Left colon (tissue), 2 donors: Measurements from ENCODE around the gene ESAM. TPM values are rescaled to one million over a fixed set of nuclear protein-coding genes. Genes with fewer than 3 reads are reported as not detected.

Experiments
- ATAC-seq: fragments of 200-7000 bp; cut with Tn5 transposase; one replicate; pipeline ENCODE4 v1.9.1; 2020; ENCODE audit warnings: mild to moderate bottlenecking, moderate library complexity
- DNase-seq, 2 donors: peaks; one replicate each; pipeline ENCODE4 v3.0.0-alpha.2; 2020
- intact Hi-C, 2 donors: fragments of 100-400 bp; cut with DNase I in 1 of 2; cut with micrococcal nuclease in 1 of 2; formaldehyde crosslinking; loops; one replicate each; pipeline versions ENCODE4 v1.11.2 to v1.14.0; 2022; cut with DNase I, micrococcal nuclease
- total RNA-seq, 2 donors: library from RNA; stranded (reverse); fragmentation: NEBNext Ultra II Directional; extraction: Animal tissue kit (Norgen Biotek cat#: 25700); gene quantifications; one replicate each; pipeline ENCODE4 v1.2.1, GENCODE V29; 2021
- donor health status: DM: no; HTN: no; CAD: no.
- donor health status: DM: yes; HTN: yes; CAD: no.

ESAM gene
- total RNA-seq, 2 donors from 2014 or later = 8.6 to 9.6 TPM

- DNase-seq (no peak), ATAC-seq (no peak)
- intact Hi-C loops = no loop called here
Observed at GRCh38 chr11:124743050-124743449, 19.0 kb downstream of the ESAM start.

- no peak for ATAC-seq
- intact Hi-C loops = no loop called here
Observed at GRCh38 chr11:124742555-124742954, 19.5 kb downstream of the ESAM start.

GRCh38 chr11:124740277-124740882 is 21.7 kb downstream of the ESAM start:
- intact Hi-C loops = no loop called here
- DNase-seq (peak in 1 of 2 donors; percentile 40), ATAC-seq (peak; percentile 36)

More at GRCh38 chr11:124742555-124742954, 19.5 kb downstream of the ESAM start:
- no peak for DNase-seq

- intact Hi-C loops = no loop called here
- DNase-seq (peak; percentile 91 to 95), ATAC-seq (peak; percentile 99)
Observed at GRCh38 chr11:124739479-124740276, 22.4 kb downstream of the ESAM start, which contains the start of gene NRGN. NRGN (plus strand) TSS chr11:124739942; CDS start chr11:124740085, 143 bp downstream.

GRCh38 chr11:124738713-124739478 is 23.2 kb downstream of the ESAM start:
- ATAC-seq (no peak), DNase-seq (no peak)
- intact Hi-C loops = no loop called here

GRCh38 chr11:124737638-124738305 is 24.3 kb downstream of the ESAM start:
- intact Hi-C loops = no loop called here
- ATAC-seq (no peak), DNase-seq (no peak)

GRCh38 chr11:124736736-124737135 is 25.4 kb downstream of the ESAM start:
- intact Hi-C loops = no loop called here
- DNase-seq = no peak
- ATAC-seq = no peak

- intact Hi-C loops = no loop called here
- ATAC-seq (peak; percentile 75), DNase-seq (no peak)
Observed at GRCh38 chr11:124732230-124732629, 29.9 kb downstream of the ESAM start.

GRCh38 chr11:124729571-124729970 is 32.5 kb downstream of the ESAM start:
- DNase-seq (no peak), ATAC-seq (no peak)
- intact Hi-C loops = no loop called here

GRCh38 chr11:124728134-124728533 is 34.0 kb downstream of the ESAM start:
- intact Hi-C loops = no loop called here
- ATAC-seq = no peak
- no peak for DNase-seq

- no peak for DNase-seq
- intact Hi-C loops = no loop called here
- no peak for ATAC-seq
Observed at GRCh38 chr11:124727474-124727873, 34.6 kb downstream of the ESAM start.

- no peak for ATAC-seq
- no peak for DNase-seq
- intact Hi-C loops = no loop called here
Observed at GRCh38 chr11:124725719-124726105, 36.4 kb downstream of the ESAM start.

- peak; percentile 50 to 53 for DNase-seq
- intact Hi-C loops = no loop called here
Observed at GRCh38 chr11:124724979-124725718, 36.9 kb downstream of the ESAM start.

GRCh38 chr11:124722176-124722575 is 39.9 kb downstream of the ESAM start:
- intact Hi-C loops = no loop called here
- ATAC-seq (no peak), DNase-seq (no peak)

More at GRCh38 chr11:124724979-124725718, 36.9 kb downstream of the ESAM start:
- peak; percentile 98 for ATAC-seq

- intact Hi-C loops = no loop called here
Observed at GRCh38 chr11:124719534-124719933, 42.6 kb downstream of the ESAM start.

GRCh38 chr11:124718801-124719200 is 43.3 kb downstream of the ESAM start:
- intact Hi-C loops = no loop called here

More at GRCh38 chr11:124719534-124719933, 42.6 kb downstream of the ESAM start:
- ATAC-seq (no peak), DNase-seq (no peak)

GRCh38 chr11:124717786-124718651 is 44.1 kb downstream of the ESAM start:
- ATAC-seq = peak; percentile 63
- intact Hi-C loops = no loop called here
- no peak for DNase-seq

More at GRCh38 chr11:124718801-124719200, 43.3 kb downstream of the ESAM start:
- DNase-seq = no peak
- ATAC-seq = no peak
